ENCODE data around the gene NRROS.

GRCh38 chr3:196661400-196661799 lies 21.9 kb downstream of the NRROS start:
- TF ChIP-seq POLR2A (IDR thresholded peaks at IDR 0.05) = no peak
- TF ChIP-seq CTCF (IDR thresholded peaks at IDR 0.05) = no peak
